Middle frontal gyrus (tissue), 1 donor: ENCODE data around the gene LYAR.
A peak's percentile ranks its signal among the peaks of the same experiment; 100 is the strongest.

Source experiments
- DNase-seq: peaks from one replicate; pipeline ENCODE4 v3.0.0-alpha.2; 2015; ENCODE audit warnings: low spot score; ENCODE audit errors: extremely low spot score

Gene LYAR, protein sequence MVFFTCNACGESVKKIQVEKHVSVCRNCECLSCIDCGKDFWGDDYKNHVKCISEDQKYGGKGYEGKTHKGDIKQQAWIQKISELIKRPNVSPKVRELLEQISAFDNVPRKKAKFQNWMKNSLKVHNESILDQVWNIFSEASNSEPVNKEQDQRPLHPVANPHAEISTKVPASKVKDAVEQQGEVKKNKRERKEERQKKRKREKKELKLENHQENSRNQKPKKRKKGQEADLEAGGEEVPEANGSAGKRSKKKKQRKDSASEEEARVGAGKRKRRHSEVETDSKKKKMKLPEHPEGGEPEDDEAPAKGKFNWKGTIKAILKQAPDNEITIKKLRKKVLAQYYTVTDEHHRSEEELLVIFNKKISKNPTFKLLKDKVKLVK

DNA sequence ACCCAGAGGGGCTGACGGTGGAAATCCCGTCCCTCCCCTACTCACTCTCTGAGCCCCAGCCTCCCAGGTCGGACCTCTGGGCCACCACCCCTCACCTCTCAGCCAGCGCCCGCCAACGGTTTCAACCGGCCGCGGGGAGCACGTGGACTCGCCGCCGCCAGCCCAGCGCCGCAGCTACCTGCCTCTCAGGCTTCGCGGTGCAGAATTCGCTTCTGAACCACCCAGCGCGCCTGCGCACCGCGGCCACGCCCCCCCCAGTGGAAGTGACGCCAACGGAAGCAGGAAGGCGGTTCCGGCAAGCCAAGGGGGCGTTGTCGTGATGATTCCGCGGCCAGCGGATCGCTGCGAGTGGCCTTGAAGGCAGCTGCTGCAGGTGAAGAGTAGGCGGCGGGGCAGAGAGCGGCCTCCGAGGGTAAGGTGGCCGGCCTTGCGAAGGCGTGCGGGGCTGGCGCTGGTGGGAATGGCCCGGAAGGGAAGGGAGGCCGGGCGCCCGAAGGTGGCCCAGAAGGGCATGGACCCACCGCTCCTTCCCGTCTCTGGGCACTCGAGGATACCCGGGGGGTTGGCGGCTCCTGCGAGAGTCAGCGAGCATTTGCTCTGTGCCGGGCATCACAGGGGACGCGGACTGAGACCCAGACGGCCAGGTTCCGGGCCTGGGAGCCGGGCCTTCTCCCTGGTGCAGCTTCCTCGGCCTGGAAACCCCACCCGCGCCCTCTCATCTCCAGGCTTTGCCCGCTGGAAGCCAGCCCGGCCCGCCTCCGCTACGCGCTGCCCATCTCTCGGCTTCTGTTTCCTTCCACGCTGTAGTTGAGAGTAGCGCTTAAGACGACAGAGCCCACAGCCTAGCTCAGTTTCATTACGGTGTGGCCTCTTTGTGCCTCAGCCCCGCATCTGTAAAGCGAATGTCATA, at the start of gene LYAR, which contains the start of gene ZBTB49:
TSS of gene LYAR (minus strand) at position 214 of the 910 bp plus-strand sequence. CDS start 6,412 bp downstream, outside the sequence.
TSS of gene ZBTB49 (plus strand) at position 311 of the 910 bp plus-strand sequence. CDS start 9,695 bp downstream, outside the sequence.
- peak; percentile 86 for DNase-seq

DNA sequence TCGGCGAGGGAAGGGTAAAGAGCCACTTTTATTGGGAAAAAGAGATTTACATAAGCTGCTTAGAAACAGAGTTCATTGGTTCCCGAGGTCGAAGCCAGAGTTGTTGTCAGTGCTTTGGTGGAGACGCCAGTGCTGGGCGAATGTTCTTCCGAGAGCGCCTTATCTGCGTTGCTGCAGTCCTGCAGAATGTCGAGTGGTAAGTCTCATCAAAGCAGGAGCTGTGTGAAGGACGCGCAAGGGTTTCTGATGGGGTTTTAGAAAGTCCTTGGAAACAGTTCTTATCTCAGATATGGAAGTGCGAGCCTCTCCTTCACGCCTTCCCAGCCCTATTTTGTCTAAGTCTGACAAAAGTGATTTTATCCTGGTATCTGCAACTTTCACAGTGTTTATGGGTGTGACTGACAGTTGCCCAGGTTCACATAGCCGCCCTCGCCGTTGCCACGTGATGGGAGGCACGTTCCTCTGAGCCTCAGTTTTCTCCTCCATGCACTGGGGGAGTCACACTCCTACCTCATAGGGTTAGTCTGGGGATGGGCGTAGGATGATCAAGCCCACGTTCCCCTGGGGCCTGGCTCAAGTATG, 49.6 kb upstream of the LYAR start:
- no peak for DNase-seq

DNA sequence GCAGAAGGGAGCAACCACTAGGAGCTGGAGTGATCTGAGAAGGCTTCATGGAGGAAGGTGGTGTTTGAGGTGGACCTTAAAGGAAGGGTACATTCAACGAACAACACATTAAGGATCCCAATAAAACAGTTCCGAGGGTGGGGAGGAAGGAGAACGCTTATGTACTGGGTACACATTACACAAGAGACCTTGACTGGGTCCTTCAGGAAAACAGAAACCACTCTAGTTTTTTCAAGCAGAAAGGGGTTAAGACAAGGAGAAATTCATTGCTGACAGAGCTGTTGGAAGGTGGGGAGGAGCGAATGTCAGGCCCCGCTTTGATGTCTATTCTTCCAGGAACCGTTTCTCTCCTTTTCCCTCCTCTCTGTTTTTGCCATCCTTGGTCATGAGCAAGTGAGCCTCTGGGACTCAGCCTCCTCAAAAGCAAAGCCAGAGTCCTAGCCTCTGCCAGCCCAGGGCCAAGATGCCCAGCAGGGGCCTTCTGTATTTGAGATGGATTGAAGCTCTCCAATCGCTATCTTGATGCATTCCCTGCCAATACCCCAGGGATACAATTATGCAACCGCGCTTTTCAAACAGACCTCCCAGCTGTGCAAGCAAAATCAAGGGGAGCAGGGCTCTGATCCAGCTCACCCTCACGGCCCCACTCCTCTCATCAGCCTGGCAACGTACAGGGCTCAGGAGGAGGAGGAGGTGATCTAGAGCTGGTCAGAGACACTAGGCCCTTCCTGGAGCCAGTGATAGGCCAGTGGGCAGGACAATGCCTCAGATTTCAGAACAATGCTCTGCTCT, 48.5 kb upstream of the LYAR start:
- no peak for DNase-seq

DNA sequence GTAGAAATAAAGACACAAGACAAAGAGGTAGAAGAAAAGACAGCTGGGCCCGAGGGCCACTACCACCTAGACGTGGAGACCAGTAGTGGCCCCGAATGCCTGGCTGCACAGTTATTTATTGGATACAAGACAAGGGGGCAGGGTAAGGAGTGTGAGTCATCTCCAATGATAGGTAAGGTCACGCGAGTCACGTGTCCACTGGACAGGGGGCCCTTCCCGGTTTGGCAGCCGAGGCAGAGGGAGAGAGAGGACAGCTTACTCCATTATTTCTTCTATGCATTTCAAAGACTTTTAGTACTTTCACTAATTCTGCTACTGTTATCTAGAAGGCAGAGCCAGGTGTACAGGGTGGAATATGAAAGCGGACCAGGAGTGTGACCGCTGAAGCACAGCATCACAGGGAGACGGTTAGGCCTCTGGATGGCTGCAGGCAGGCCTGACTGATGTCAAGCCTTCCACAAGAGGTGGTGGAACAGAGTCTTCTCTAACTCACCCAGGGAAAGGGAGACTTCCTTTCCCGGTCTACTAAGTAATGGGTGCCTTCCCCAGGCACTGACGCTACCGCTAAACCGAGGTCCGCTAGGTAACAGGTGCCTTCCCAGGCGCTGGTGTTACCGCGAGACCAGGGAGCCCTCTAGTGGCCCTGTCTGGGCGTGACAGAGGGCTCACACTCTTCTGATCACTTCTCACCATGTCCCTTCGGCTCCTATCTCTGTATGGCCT, 45.0 kb upstream of the LYAR start:
- DNase-seq = peak; percentile 4

DNA sequence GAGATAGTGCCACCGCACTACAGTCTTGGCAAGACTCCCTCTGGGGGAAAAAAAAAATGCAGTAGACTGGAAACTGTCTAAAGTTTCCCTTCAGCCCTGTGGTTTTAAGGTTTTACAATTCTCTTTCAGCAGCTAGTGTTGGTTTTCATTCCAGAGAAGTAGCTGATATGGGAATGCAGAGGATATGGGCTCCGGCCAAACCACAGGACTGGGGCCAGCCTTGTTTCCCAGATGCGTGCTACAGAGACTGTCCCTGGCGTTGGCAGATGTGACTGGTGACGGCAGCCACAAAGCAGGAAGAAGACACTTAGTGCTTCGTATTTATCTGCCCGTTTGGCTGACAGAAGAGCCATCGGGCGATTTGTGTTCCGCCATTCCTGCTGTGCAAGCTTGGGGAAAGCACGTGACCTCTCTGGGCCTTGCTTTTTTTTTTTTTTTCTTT, 43.3 kb upstream of the LYAR start:
- no peak for DNase-seq

DNA sequence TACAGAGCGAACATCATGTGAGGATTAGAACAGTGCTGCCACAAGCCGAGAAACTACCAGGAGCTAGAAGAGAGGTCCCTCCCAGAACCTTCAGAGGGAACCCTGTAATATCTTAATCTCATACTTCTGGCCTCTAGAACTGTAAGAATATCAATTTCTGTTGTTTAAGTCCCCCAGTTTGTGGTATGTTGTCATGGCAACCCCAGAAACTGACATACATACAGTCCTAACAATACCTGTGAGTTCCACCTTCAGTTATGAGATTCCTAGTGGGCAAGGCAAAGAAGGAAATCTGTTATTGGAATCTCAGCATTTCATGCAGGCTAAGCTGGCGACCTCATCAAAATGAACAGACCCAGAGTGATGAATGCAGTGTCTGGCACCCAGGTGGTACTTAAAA, 42.6 kb upstream of the LYAR start:
- DNase-seq = no peak

DNA sequence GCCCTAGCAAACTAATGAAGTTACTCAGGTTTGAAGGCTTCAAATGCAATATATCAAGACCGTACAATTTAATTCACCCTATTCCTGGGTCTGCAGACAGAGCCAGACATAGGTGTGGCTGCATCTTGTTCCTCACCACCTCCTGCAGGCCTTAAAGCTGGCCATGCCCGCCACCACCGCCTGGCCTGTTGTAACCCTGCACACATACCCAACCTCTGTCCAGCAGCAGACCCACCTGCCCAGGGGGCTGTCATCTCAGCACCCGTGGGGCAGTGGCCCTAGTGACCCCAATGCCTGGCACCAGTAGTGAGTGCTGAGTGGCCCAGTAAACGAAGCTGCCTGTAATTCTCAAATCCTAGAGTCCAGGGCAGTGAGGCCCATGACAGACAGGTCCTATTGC, 40.8 kb upstream of the LYAR start:
- DNase-seq = no peak

DNA sequence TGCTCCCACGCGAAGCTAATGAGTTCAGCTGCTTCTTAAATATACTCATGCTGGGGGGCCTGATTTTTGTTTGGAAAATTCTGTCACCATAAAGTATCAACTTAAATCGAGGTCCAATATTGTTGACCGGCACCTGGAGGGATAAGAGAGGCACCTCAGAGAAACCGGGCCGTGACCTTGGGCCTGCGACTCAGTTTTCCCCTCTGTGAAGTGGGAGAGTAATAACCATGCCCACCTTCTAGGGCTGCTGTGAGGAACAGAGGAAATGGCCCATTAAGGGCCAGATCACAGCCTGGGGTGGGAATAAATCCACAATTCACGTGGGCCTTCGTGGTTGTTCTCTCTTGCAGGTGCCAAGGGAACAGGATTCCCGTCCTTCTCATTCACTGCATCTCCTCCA, 39.5 kb upstream of the LYAR start:
- DNase-seq = no peak

DNA sequence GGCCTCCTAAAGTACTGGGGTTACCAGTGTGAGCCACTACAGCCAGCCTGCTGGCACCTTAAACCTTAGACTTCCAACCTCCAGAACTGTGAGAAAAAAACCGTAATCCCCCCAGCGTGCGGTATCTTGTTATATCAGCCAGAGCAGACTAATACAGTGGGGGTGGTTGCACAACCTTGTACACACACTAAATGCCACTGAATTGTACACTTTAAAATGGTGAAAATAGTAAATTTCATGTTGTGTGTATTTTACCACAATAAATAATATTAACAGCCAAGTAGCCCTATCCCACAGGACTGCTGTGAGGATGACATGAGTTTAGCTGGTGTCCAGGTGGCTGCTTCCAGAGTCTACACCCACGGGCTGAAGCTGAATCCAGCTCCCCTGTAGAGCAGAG, 38.9 kb upstream of the LYAR start:
- DNase-seq = no peak

DNA sequence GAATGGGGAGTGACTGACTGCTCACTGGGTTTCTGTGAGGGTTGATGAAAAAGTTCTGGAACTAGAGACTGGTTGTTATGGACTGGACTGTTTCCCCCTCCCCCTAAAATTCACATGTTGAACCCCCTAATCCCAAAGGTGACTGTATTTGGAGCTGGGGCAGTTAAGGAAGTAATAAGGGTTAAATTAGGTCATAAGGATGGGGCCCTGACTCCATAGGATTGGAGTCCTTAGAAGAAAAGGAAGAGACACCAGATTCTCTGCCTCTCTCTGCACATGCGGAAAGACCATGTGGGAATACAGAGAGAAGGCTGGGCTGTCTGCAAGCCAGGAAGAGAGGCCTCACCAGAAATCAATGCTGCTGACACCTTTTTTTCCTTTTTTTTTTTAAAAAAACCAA, 38.3 kb upstream of the LYAR start:
- DNase-seq = no peak

DNA sequence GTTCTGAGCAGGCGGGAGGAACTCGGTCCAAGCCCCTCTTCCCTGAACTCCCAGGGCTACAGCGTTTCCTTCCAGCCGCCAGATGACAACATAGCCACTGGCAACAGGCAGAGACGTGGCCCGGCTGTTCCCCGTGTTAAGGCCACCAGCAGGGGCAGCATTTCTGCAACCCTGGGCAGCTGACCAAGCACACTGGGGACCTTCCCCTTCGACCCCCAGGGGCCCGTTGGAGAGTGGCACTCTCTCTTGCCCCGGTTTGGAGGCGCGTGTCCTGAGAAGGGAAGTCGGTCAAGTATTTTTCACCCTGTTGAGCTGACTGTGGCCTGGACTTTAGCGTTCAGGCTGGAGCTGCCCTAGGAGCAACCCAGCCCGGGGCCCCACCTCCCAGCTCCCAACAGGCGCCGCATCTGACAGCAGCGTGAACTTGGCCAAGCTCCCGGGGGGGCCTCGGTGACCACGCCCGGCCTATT, 37.7 kb upstream of the LYAR start:
- DNase-seq = no peak

DNA sequence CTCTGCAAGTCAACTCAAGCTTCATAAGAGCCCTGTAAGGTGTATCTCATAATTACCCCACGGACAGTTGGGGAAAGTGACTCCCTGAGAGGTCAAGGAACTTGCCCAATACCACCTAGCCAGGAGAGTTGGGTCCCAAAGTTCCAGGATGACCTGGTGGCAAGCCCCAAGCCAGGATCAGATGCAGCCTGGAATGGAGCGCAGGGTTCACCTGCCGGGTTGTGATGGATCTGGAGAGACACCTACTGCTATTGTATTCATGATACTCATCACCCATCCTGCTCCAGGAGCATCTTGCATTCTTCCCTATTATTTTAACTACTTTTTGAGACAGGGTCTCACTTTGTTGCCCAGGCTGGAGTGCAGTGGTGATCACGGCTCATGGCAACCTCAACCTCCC, 36.2 kb upstream of the LYAR start:
- no peak for DNase-seq

DNA sequence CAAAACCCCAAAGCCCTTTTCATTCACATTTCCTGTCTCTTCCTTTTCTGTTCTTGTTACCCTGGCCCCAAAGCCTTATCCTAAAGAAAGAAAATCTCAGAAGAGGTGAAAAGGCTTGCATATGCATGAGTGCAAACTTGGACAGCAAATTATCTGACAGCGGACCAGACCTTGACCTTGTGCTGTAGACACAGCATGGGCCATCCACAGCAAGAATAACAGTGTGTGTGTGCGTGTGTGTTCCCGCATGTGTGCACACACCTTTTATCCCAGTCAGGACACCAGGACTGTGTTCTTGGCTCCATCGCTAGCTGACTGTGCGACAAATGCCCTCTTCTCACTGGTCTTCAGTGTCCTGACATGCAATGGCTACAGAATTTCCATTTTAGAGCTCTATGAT, 35.4 kb upstream of the LYAR start:
- no peak for DNase-seq

DNA sequence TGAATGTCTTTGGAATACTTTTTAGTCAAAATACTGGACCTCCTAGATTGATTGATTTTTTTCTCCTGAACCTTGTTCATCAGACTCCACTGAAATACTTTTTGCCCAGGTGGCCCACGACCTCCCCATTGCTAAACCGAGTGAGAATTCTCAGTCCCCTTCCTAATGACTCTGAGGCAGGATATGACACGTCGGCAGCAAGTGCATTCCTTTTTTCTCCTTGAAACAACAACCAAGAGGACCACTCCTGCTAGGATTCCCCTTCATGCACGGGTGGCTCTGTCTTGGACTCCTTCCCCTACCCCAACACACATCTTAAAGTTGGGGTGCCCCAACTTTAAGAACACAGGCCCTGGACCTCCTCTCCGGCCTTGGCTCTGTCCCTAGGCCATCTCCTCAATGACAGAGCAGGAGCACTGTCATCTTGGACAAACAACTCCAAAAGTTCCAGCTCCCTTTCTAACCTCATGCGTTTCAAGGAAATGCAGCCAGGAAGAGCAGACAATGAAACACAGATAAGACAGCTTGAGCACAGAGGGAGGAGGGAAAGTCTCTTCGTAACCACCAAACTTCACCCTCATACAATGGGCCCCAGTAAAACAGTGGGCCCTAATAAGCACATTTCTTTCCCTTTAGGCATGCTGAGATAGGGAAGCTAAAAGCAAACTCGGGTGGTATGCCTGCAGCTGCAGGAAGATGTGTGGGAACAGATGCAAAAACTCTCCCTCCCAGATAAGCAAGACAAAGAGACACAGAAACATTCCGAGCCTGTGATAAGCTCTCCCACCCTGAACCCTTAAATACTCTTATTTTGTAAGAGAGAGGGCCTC, 34.0 kb upstream of the LYAR start:
- no peak for DNase-seq

DNA sequence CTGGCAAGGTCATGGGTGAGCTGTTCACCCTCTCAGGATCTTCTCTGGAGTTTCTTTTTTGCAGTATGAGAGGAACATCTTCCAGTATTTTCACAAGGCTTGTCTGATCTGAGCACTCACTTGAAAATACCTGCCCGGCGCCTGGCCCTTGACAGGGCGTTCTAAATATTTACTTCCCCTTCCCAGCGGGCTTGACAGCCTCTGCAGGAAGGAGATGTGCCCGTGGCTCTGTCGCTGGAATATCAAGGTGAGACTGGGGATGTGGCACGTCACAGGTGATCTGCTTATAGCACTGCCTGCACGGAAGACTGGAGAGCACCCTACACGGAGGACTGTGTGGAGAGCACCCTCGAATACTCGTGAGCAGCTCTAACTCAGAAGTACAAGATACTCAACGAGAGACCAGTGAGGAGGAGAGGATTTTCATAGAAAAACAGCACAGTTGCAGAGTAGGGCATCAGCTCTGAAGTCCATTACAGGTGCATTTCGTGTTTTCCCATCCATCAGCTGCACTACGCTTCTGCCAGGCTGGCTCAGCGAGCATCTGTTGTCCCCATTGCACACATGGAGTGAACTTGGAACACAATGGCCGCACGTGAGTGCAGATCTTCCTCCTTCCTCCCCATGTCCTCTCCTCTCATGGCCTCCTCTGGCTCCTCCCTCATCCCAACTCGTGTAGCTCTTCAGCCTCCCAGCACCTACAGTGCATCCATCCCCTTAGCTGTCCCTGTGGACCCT, 32.2 kb upstream of the LYAR start:
- no peak for DNase-seq

DNA sequence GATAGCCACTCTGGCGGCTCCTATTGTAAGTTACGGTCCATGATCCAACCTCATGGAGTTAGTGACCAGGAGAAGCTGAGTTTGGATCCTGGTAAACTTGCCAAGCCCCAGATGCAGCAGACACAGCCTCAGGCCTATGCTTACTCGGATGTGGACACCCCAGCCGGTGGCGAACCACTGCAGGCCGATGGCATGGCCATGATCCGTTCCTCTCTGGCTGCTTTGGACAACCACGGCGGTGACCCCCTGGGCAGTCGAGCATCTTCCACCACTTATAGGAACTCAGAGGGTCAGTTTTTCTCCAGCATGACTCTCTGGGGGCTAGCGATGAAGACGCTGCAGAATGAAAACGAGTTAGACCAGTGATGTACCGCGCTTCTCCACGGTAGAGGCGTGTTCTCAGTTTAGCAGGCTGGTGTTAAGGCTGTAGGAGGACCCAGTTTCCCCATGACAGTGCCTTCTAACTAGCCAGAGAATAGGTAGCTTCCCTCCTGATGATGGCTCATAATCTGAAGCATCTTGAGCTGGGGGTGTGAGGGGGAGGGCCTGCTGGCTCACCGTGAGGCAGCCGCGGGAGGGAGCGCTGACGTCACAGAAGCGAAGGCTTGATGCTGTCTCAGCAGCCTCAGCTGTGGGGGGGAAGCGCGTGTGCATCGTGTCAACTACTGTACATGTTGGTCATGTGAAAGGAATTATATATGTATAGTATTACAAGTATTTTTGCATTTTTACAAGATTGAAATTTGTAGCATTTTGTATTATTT, 31.2 kb upstream of the LYAR start:
- DNase-seq = no peak

DNA sequence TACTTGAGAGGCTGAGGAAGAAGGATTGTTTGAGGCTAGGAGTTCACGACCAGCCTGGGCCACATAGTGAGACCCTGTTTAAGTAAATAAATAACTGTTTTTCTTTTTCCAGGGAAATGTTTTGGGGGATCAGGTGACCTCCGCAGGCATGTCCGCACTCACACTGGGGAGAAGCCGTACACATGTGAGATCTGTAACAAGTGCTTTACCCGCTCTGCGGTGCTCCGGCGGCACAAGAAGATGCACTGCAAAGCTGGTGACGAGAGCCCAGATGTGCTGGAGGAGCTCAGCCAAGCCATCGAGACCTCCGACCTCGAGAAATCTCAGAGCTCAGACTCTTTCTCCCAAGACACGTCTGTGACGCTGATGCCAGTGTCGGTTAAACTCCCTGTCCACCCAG, 30.6 kb upstream of the LYAR start:
- no peak for DNase-seq
